IPS-11a (cell line): ENCODE results near the gene ACBD3.

Experiments used
- H3K4me3 ChIP-seq: one replicate; pipeline ENCODE4 v1.5.1; 2013; ENCODE audit warnings: low read depth, low read length, control low read depth

The ACBD3 gene

DNA sequence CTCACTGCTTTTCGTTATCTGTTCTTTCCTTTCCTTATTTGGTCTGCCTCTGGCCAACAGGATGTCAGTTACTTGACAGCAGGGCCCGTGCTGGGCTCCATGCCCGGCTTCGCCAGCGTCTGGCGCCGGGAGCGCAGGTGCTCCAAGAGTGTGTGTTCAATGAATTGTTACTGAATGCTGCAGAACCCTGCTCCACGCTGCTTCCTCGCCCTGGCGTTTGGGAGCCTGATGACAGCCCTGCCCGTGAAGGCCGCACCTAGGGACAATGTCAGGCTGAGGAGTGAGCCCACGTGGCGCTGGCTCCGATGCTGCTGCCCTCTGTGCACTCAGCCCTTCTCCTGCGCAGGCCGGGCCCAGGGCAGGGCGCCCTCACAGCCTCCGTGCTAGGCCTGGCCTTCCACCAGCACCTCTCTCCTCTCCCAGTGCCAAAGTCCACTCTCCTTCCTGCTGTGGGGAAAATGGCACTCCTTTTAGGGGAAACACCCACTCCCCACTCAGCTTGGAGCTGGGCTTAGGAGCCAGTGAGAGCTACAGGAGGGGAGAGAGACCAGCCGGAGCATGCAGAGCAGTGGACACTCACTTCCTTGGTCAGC, 51.4 kb downstream of the ACBD3 start:
- H3K4me3 ChIP-seq, result no peak overlapping the region

DNA sequence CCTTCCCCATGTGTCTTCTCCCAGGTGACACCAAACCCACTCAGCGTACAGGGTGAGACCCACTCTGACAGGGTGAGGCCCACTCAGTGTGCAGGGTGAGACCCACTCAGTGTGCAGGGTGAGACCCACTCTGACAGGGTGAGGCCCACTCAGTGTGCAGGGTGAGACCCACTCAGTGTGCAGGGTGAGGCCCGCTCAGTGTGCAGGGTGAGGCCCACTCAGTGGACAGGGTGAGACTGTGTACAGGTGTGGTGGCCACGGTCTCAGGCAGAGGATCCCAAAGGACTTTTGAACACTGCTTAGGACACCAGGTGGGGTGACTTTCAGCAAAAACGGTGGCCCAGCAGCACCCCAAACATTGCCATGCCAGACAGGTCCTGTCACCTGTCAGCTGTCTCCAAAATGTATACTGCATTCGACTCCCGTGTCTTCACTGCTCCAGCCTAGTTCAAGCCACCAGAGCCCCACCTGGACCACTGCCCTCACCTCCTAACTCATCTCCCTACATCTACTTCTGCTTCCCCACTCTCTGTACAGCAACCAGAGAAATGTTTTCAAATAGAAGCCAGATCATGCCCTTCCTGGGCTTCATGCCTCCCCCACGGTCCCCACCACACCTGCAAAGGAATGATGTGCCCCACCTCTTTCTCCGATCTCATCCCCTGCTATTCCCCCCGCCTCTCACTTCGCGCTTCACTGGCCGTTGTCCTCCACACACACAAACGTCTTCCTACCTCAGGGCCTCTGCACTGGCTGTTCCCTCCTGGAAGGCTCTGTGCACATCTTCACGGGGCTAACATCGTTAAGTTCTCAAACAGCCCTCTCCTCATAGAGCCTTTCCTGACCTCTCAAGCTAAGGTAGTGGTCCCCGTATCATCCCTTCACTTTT, 52.1 kb downstream of the ACBD3 start:
- no peak overlapping the region for H3K4me3 ChIP-seq

DNA sequence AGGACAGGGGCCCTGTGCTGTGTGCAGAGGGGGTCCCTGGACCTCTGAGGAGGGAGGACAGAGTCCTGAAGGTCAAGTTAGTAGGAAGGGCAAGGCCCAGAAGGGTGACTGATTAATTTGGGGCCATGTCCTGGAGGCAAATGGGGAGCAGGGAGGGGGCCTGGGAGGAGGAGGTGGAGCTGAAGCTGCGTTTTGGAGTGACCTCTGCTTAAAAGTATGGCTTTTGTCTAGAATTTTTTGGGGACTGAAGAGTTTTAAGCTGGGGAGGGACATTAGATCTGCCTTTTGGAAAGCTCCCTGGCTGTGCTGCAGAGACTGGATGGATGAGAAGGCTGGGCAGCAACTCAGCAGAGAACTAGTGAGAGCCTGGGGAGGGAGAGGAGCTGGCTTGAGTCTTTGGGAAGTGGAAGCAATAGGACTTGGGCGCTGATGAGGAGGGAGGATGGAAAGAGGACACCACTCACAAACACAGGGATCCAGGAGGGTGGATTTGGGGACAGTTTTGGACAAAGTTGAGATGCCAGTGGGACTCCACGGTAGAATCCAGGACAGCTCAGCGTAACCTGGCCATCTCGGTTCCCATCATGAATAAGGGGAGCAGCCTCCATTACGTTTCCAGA, 52.9 kb downstream of the ACBD3 start:
- no peak overlapping the region for H3K4me3 ChIP-seq

DNA sequence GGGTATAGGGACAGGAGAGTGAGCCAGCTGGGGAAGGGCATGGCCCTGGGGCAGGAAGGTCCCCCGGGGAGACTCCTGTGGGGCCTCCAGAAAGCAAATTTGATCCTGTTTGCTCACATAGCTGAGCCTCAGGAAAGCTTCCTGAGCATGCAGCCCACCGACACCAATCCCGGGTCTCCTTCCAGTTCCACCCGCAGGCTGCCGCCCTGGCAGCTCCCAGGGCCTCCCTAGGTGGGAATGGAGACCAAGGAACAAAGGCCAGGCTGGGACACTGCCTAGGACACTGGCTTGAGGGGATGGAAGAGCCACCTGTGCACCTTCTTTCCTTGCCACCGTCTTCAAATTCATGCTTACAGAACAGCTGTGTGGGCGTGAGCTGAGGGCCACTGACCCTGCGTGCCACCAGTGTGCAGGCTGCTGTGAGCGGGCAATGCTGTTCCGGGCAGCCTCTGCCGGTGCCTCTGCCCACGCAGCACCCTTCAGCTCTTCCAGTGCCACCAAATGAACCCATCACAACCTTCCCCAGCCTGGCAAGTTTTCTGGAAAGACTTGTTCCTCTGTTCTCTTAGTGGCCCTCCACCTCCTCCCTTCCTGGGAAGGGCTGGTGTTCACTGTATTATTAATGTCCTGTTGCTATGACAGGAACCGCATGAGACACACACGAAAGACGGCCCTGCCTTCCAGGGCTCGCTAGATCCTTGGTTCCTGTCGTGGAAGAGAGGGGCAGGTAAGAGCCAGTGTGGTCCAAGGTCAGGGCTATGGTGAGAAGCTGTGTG, 53.6 kb downstream of the ACBD3 start:
- H3K4me3 ChIP-seq, result no peak overlapping the region

DNA sequence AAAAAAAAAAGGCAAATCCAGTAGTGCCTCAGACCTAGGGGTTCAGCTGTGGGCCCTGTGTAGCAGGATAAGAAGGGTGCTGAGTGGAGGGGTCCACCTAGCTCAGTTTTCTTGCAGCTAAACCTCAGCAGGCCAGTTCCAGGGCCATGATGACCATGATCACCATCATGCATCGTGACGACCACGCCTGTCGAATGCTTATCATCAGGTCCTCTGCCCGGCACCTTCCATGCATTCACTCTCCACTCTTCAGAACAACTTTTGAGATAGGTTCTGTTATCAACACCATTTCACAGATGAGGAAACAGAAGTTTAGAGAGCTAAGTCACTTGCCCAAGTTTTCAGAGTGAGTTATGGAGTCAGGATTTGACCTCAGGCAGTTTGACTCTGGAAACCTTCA, 54.9 kb downstream of the ACBD3 start:
- no peak overlapping the region for H3K4me3 ChIP-seq

DNA sequence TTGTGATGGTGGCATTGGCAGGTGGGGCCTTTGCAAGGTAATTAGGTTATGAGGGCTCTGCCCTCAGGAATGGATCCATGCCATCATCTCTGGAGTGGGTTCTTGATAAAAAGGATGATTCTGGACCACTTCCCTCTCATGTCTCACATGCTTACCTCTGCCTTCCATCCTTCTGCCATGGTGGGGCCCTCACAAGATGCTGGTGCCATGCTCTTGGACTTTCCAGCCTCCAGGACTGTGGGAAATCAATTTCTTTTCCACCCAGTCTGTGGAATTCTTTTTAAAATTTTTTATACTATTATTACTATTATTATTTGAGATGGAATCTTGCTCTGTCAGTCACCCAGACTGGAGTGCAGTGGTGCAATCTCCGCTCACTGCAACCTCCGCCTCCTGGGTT, 57.3 kb downstream of the ACBD3 start:
- no peak overlapping the region for H3K4me3 ChIP-seq

DNA sequence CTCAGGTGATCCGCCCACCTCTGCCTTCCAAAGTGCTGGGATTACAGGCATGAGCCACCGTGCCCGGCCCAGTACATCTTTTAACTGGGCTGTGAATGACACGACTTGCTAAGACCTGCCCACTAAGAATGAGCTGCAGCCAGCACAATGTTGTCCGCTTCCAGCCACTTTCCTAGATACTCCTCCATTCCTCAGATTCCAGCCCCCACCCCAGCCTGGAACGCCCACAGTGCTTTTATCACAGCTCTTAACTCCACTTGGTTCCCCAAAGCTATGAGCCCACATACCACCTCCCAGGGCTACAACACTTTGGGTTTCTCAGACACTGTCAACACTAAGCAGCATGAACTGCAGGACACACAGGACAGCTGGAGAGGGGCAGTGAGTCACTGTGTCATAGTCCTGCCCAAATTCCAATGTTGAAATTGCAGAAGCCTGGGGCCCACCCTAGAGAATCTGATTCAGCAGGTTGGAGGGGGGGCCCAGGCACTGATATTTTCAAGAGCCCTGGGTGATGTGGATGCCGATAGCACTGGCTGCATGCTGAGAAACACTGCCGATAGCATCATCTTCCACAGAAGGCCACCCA, 58.0 kb downstream of the ACBD3 start:
- H3K4me3 ChIP-seq, result no peak overlapping the region

DNA sequence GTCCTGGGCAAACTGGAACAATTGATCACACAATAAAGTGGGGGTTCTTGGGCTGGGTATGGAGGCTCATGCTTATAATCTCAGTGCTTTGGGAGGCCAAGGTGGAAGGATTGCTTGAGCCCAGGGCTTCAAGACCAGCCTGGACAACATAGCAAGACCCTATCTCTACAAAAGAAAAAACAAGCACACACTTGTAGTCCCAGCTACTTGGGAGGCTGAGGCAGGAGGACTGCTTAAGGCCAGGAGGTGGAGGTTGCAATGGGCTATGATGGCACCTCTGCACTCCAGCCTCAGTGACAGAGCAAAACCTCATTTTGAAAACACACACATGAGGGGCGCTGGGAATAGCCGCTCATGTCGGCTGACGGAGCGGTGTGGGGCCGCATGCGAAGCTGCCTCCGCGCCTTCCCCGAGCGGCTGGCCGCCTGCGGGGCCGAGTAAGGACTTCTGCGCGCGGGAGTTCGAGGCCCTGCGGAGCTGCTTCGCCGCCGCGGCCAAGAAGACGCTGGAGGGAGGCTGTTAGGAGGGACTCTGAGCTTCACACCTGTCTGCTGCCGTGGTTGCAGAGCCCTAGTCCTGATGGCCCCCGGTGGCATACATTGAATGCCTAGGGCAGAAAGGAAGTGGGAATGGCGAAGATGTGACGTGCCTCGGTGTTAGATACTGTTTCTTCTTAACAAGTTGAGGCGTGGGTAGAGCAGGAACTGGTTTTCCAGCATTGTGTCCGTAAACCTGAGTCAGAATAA, 59.5 kb downstream of the ACBD3 start:
- H3K4me3 ChIP-seq, result no peak overlapping the region

DNA sequence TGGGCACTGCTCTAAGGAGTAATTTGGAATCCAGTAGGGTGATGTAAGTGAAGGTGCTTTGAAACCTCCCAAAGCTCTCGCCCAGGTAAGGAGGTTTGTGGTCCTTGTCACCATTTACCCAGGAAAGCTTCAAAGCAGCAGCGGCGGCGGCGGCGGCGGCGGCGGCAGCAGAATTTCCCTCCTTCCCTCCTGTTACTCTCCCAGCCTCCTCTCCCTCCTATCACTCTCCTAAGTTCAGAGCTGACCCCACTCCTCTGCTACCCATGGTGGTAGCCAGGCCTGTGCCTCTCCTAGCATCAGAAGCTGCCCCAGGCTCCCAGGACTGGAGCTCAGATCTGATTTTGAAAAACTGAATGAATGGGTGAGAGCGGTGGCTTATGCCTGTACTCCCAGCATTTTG, 60.7 kb downstream of the ACBD3 start:
- no peak overlapping the region for H3K4me3 ChIP-seq

DNA sequence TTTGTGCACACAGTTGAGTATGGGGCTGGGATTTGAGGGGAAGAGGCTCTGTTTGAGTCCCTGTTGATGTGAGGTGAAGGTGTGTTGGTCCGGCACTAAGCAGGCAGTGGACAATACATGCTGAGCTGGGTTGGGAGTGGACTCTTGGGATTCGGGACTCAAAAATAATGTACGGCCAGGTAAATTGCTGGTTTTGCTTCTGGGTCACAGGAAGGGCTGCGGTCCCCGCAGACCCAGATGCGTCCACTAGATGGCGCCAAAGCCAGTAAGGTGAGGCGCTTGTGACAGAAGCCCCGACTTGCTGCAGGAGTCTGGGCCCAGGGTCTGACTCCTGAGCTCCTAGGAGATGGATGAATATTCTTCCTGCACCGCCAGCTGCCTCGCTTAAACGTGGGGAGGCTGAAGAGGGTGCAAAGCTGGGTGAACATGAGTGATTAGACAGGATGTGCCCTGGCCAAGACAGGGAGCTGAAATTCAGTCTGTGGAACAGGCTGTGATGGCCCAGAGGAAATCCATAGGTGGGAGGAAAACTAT, 61.4 kb downstream of the ACBD3 start:
- no peak overlapping the region for H3K4me3 ChIP-seq

DNA sequence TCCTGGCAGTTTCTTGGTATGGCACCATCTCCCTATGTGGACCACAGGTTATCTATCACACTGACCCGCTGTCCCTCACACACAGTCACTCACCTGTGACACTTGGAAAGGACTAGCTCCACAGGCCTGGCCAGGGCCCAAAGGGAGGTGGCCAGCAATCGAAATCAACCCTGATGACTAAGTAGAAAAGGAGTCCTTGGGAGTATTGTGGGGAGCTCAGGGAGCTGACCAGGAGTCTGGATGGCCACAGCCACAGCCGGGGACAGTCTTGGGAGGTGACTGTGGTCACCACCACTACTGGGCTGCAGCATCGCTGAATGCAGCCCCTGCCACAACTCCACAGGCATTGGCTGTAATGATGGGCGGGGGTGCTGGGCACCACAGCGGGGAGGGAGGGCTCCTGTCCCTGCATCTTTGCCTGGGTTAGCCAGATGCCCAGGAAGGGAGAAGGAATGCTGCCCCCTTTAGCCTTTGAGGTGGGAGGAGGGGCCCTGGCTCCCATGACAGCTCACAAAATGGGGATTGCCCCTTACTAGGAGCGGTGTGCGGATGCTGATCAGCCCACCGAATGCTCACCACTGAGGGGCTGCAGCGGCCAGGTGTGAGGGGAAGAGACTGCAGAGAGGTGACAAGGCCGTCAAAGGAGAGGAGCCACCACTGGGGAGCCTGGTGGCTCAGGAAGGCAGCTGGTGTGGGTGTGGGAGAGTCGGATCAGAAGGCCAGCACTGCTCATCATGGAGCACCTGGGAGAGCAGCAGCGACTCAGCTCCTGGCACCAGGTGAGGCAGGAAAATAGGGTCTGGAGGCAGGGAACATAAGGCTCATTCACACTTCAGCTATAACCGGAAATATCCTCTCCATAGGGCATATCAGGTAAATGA, 62.7 kb downstream of the ACBD3 start:
- H3K4me3 ChIP-seq, result no peak overlapping the region

DNA sequence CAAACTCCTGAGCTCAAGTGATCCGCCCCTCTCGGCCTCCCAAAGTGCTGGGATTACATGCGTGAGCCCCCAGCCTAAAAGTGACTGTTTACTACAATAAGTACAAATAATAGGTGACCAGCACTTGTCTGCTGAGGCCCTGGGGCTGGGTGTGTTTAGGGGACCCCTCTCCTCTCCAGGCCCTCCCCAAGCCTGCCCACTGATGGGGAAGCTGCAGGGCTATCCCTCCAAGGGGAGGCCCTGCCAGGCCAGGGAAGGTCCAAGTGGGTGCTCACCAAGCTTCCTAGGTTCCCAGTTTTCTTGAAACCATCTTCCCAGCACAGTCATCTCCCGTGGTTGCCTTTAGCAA, 63.4 kb downstream of the ACBD3 start:
- no peak overlapping the region for H3K4me3 ChIP-seq

DNA sequence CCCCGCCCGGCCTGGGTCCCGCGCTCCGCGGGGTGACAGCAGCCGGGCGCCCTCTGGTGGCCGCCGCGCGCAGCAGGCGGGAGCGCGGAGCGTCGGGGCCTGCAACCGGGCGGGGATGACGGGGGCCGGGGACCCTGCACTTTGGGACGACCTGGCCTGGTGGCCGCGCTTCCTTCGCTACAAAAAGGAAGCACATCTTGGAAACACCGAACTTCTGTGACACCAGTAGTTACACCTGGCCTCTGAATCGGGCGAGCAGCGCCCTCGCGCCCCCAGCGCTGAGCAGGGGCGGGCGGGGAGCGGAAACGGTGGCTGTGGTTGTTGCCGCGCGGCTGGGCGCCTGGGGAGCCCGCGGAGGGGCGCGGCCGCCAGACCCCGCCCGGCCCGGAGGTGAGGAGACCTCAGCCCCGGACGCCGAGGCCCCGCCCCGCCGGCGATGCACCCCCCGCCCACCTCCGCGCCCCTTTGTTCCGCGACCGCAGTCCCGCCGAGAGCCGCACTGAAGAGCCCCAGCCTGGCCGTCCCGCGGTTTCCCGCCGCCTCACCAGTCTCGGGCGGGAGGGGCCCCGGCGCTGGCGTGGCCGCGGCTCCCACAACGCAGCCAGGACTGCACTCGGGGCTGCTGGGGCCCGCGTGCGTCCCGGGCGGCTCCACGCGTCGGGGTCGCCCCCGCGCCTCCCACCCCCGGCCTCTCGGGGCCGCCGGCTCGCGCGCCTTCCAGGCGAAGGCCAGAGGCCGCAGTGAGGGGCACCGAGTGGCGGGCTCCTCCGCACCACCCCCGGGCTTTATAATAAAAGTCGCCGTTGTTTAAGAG, 64.7 kb downstream of the ACBD3 start:
- peak overlapping the region; percentile 53 for H3K4me3 ChIP-seq

DNA sequence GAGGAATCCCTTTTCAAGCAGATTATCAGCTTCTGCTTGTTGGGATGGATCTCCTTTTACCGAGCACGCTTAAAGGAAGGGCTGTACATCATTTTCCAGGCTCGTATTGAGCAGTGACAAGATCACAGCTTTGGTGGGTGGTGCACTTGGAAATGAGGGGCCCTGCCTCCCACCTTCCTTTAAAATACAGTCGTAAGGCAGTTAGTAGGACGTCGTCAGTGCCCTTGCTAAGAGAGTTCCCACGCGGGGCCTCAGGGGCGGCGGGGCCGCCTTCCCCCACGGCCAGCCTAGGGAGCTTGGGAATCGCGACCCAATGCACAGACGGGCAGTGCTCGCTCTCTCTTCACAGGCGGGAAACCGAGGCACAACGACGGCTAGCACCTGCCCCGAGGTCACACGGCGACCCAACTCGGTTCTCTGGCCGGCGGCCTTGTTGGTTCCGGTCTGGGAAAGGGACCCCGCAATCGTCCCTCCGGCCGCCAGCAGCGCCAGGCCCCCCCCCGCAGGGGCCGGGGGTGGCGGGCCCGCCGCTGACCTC, 65.4 kb downstream of the ACBD3 start:
- peak overlapping the region; percentile 45 for H3K4me3 ChIP-seq

DNA sequence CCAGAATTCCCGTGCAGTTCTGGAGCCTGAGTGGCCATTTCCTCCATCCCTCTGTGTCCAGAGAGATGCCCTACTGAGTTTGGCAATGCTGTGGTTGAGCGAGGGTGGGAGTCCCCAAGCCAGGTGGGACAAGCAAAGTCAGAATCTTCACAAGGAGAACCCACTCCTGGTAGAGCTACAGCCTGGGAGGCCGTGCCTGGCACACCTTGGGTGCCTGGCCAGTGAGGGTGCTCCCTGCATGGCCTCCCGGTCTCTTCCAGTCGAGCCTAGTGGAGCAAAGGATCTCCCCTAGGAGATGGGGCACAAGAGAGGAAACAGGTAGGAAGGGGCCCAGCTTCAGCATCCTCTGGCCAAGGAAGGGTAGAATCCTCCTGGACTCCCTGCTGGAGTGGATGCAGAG, 66.1 kb downstream of the ACBD3 start:
- H3K4me3 ChIP-seq, result no peak overlapping the region

DNA sequence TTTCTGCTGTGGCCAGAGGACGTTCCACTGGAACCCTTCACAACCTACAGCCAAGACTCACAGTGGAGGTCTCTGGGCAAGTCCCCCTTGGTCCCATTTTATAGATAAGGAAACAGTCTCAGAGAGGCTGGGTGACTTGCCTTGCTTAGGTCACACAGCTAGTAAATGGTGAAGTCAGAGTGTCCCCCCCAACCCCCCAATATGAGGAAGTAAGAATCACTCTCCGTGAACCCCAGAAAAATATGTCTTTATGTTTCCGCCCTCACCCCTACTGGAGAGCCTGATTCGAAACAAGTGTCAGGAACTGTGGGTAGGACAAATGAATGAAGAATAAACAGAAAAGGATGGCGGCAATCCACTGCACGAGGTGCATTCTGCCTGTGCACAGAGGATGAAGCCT, 67.4 kb downstream of the ACBD3 start:
- no peak overlapping the region for H3K4me3 ChIP-seq

DNA sequence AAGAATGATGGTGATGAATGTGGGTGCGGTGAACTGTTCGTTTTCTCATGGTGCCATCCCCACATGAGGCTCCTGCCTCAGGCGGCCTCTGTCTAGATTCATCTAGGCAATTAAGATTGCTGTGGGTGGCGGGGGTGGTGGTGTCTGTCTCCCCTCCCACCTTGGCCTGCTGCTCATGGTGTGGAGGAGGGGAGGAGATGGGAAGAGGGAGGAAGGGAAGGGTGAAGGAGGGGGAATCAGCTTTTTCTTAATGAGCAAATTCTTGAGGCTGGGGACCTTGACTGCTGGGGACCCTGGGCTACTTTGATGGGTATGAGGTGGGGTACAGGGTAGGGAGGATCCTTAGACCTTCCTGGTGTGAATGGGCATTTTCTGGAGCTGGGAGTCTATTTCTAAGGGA, 68.2 kb downstream of the ACBD3 start:
- no peak overlapping the region for H3K4me3 ChIP-seq

DNA sequence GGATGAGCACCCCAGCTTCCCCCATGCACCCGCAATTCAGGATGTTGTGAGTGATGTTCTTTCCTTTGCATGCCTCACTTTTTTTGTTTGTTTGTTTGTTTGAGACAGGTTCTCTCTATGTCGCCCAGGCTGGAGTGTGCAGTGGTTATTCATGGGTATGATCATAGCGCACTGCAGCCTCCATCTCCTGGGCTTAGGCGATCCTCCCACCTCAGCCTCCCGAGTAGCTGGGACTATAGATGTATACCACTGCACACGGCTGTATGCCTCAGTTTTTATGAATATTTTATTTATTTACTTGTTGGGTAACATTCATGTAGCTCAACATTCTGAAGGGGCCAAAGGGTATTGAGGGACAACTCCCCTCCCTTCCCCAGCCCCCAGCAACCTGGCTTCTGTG, 69.2 kb downstream of the ACBD3 start:
- H3K4me3 ChIP-seq, result no peak overlapping the region
